ENCODE results near the gene SGPP1.
"Not testable (repeated sequence)": the region's sequence is repeated elsewhere in the genome, so short reads cannot be mapped to it uniquely, and the experiment has no call there.

SGPP1 gene

GRCh38 chr14:63727736-63728728 is at the start of gene SGPP1:
TSS of gene SGPP1 (minus strand) at chr14:63728065. CDS start at chr14:63727944, 121 bp downstream.
- peak; percentile 94 for DNase-seq

DNA sequence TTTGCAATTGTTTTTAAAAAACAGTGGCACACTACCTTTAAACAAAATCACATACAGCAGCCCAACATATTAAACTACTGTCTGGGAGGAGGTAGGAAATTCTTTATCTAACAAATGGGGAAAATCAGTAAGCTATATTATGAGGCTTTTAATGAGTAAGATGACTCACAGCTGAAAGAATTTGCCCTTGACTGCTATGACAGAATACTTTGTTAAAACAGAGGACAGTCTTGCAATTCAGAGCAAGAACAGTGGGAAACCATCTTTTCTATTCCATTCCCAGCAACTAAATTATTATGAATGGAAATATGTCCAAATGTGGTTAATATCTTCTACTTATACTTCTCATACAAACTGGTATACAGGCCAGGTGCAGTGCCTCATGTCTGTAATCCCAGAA is 49.2 kb upstream of the SGPP1 start:
- no peak for DNase-seq

DNA sequence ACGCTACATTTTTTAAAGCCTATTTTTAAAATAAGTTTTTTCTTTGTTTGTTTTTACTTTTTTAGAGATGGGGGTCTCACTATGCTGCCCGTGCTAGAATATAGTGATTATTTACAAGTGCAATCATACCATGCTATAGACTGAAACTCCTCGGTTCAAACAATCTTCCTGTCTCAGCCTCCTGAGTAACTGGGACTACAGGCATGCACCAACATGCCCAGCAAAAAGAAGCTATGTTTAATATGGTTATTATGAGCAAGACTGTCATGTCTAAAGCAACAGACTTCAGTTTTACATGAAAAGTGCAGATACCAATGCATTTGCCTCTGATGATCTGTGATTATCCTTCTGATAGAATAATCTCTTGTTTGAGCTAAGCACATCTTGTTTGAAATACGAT is 45.6 kb upstream of the SGPP1 start:
- no peak for DNase-seq

GRCh38 chr14:63770187-63770807 is 42.4 kb upstream of the SGPP1 start:
- peak; percentile 84 for DNase-seq

DNA sequence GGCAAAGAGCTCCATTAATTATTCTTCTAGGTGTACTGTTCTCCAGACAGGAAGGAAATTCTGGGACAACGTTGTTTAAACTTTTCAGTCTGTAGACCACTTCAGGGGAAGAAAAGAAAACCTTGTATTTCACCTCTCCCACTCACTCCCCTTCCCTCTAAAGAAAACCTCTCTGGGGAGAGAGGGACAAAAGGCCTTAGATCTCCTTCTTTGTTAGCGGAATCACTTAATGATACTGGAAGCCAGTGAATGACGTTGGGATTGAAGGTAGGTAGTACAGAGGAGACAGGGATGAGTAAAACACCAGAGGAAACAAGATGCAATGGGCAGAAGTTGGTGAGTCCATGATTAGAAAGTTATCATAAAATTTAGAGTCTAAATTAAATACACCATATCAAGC is 38.7 kb upstream of the SGPP1 start:
- DNase-seq, result no peak

- DNase-seq, result no peak
These were observed 36.8 kb upstream of the SGPP1 start for GRCh38 chr14:63764620-63765139.

GRCh38 chr14:63764103-63764502 is 36.2 kb upstream of the SGPP1 start:
- DNase-seq, result no peak

DNA sequence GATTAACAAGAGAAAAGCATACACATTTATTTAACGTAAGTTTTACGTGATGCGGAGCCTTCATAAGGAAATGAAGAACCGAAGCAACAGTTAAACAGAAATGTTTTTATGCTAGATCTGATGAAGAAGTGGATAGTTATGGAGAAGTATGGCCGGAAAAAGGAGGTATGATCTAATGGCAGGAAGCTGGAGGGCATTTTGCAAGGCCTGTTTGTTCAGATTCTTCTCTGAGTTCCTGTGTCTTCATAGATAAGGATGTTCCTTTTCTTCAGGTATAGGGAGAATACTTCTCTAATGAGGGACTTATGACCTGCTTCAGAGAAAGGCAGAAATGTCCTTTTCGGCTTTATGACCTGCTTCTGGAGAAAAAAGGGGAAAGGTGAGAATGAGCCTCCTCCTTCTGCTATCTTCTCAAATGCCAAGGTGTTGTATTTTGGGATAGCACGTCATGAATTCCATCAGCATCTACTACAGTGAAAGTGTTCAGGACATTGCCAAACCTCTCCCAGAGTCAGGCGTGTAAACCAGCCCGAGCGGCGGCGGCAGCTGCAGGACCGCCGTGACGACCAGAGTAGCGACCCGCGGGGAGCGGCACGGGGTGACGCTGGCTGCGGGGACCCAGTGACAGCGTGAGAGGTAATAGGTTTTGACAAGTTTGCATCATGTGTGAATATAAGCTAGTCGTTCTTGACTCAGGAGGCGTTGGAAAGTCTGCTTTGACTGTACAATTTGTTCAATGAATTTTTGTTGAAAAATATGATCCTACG is 33.7 kb upstream of the SGPP1 start:
- DNase-seq, result peak; percentile 13

- no peak for DNase-seq
These were observed 32.1 kb upstream of the SGPP1 start for GRCh38 chr14:63760014-63760413.

DNA sequence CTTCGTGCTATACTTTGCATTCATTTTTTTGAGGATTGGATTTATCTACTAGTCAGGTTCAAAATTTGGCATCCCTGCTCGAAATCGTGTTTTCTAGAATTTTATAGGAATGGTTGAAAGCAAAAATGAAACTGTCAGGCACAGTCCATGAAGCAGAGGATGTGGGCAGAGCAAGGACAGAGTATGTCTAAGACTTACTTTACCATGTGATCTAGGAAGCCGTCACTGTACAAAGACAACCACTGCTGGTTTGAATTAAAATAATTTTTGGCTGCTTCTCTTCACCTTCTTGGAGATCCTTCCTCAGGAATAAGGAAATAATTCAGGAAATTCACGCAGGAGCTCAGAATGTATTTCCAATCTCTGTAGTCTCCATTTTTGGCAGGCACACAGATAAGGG is 31.6 kb upstream of the SGPP1 start:
- DNase-seq, result peak; percentile 14

- DNase-seq, result no peak
These were observed 29.3 kb upstream of the SGPP1 start for GRCh38 chr14:63757211-63757610.

GRCh38 chr14:63752449-63753169 is 24.7 kb upstream of the SGPP1 start:
- DNase-seq, result peak; percentile 37

GRCh38 chr14:63751076-63751475 is 23.2 kb upstream of the SGPP1 start:
- not testable (repeated sequence) for DNase-seq

- DNase-seq, result no peak
These were observed 20.0 kb upstream of the SGPP1 start for GRCh38 chr14:63747846-63748245.

DNA sequence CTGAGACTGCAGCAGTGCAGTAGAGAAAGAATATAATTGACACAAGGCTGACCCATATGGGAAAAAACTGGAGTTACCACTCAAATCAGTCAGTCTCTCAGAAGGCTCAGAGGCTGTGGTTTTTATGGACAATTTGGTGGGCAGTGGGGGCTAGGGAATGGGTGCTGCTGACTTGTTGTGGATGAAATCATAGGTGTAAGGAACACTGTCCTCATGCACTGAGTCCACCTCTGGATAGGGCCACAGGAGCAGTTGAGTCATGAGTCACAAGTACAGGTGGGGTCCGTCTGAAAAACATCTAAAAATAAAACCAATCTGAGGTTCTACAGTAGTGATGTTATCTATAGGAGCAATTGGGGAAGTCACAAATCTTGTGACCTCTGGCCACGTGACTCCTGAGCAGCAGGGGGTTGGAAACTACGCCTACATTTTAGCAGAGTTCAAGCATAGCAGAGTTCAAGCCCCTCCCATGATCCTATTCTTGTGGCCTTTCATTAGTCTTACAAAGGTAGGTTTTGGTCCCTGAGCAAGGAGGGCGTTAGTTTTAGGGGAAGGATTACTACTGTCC is 18.1 kb upstream of the SGPP1 start:
- DNase-seq, result peak; percentile 62

DNA sequence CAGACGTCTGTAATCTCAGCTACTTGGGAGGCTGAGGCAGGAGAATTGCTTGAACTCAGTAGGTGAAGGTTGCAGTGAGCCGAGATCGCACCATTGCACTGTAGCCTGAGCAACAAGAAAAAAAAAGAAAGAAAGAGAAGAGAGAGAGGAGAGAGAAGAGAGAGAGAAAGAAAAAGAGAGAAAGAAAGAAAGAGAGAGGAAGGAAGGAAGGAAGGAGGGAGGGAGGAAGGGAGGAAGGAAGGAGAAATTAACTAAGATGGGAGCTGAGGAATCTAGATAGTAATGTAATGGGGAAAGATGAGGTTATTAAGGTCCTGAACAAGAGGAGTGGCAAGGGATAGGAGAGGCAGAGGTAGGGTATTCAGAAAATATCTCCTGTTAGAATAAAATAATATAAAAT is 17.4 kb upstream of the SGPP1 start:
- DNase-seq, result no peak

DNA sequence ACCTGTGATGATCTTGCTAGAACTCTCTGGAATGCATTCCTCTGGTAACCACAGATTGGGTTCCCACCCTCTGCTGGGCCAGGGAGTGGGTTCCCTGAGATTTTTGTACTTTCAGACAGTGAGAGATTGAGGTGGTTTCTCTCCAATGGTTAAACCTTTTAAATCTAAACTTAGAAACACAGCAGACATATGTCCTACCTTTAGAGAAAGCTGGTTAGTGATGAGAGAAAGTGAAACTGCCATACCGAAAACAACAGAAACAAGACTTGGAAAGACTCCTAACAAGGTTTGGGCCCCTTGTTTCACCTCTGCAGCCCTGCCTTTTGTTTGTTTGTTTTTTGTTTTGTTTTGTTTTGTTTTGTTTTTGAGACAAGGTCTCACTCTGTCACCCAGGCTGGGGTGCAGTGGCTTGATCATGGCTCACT is 9.7 kb upstream of the SGPP1 start:
- DNase-seq, result no peak

DNA sequence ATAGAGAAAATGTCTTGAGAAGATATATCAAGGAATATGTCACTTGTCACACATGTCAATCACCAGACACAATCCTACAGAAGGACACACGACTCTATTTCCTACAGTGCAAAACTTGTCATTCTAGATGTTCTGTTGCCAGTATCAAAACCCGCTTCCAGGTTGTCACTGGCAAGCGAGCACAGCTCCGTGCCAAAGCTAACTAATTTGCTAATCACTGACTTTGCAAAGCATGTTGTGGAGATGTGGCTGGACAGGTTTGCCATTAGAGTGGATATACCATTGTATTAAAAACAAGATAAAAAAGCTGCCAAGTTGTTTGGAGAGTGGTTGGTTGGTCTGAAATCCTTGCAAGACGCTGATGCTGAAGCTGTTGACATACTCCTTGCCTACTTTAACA is 7.9 kb upstream of the SGPP1 start:
- no peak for DNase-seq

DNA sequence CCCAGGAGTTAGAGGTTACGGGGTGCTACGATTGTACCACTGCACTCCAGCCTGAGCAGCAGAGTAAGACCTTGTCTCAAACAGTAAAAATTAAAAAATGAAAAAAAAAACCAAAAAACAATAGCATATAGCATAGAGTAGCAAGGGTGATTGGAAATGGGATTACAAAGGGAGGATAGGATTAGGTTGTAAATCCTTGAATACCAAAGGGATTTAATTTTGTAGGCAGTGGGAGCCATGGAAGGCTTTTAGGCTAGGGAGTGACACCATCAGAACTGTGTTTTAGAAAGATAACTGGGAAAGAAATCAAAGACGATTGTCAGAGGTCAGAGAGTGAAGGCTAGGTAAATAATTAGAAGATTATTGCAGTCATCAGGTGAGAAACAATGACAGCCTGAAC is 2.8 kb upstream of the SGPP1 start:
- no peak for DNase-seq

DNA sequence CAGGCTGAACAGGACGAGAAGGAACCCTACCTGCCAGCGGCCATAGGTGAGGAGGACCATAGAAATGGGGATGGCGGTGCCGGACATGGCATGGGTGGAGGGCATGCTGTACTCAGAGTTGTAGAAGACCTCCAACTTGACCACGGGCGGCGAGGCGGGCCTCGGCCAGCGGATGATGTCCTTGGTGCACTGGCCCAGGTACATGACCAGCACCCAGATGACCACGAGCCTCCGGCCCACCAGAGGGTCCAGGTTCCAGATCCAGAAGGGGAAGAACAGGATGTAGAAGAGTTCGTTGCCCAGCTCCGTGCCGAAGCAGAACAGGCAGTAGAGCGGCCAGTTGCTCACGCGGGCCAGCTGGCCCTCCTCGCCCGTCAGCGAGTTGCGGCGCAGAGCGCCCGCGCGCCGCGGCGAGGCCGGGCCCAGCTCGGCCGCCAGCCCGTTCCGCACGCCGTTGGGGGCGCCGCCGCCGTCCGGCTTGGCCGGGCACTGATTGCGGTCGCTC is 582 bp downstream of the SGPP1 start:
- peak; percentile 57 for DNase-seq

GRCh38 chr14:63726499-63726898 is 1.4 kb downstream of the SGPP1 start:
- DNase-seq, result peak; percentile 57

All from hematopoietic multipotent progenitor cell treated with erythropoietin and hydrocortisone succinate and interleukin-3 and kit ligand, for 4 days (in vitro differentiated cells).